Left colon (tissue), 2 donors: ENCODE data around the gene DACT1. TPM values are rescaled to one million over a fixed set of nuclear protein-coding genes. Genes with fewer than 3 reads are reported as not detected.

Experiments used
- ATAC-seq: fragments of 200-7000 bp; cut with Tn5 transposase; one replicate; pipeline ENCODE4 v1.9.1; 2020; ENCODE audit warnings: mild to moderate bottlenecking, moderate library complexity
- DNase-seq, 2 donors: peaks; one replicate each; pipeline ENCODE4 v3.0.0-alpha.2; 2020
- intact Hi-C, 2 donors: fragments of 100-400 bp; cut with DNase I in 1 of 2; cut with micrococcal nuclease in 1 of 2; formaldehyde crosslinking; loops; one replicate each; pipeline versions ENCODE4 v1.11.2 to v1.14.0; 2022; cut with DNase I, micrococcal nuclease
- total RNA-seq, 2 donors: library from RNA; stranded (reverse); fragmentation: NEBNext Ultra II Directional; extraction: Animal tissue kit (Norgen Biotek cat#: 25700); gene quantifications; one replicate each; pipeline ENCODE4 v1.2.1, GENCODE V29; 2021
- donor health status: DM: no; HTN: no; CAD: no.
- donor health status: DM: yes; HTN: yes; CAD: no.

Gene DACT1
- total RNA-seq, 2 donors from 2014 or later, result 1.3 to 3.8 TPM

GRCh38 chr14:58634406-58635090, 3.2 kb upstream of the DACT1 start:
- intact Hi-C loops, result loop anchor here in 1 of 2 donors (10.0 kb wide), 1 partner anchor 130 kb away; no protein-coding TSS in a partner anchor
- no peak for ATAC-seq
- DNase-seq, result no peak

DNA sequence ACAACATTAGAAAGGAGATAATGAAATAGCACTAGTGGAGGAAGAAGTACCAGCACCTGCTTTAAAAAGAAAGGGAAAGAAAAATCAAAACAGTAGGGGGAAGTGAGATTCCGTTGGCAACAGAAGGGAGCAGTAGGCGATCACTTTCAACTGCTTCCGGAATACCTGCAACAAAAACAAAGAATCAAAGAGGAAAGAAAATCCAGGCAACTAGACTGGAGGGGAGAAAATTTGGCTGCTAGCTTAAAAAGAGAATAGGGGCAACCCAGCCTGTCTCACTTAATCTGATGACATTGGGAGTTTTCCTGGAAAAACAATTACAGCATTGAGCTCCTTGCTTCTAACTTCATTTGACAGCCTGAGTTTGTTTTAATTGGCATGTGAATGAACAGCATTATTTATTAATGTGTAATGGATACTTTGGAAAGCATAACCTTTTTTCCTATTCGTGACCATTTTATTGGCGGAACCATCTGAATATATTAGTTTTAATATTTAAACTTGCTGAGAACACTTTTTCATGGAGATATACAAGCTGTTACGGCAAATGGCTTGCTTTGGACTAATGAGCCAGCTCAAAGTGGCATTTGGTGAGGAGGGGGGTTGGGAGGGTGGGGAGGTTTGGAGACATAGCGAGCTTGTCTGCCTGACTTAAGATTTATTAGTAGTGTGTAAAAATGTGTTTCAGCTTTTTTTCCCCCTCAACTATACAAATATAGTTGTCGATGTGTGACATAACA, 2.5 kb upstream of the DACT1 start:
- no peak for DNase-seq
- intact Hi-C loops, result loop anchor here in 1 of 2 donors (10.0 kb wide), 1 partner anchor 130 kb away; no protein-coding TSS in a partner anchor

DNA sequence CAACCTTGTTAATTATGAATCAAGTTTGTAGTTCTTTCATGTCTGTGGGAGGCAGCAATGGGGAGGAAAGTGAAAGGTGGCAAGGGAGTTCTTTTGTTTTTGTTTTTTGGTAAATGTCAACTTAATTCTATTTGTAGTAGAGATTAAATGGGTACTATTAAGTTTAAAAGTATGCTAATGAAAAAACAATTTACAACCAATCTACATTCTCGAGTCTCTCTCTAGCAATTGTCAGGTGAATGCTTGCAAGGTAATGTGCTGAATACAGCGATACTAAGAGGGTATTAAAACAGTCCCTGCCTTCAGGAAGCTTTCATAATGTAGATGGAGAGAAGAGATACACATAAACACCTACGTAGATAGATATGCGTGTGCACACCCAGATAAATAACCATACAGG, 1.6 kb upstream of the DACT1 start:
- intact Hi-C loops, result loop anchor here in 1 of 2 donors (10.0 kb wide), 1 partner anchor 131 kb away; no protein-coding TSS in a partner anchor
- ATAC-seq, result no peak
- no peak for DNase-seq

More for the DNA sequence above, 2.5 kb upstream of the DACT1 start:
- ATAC-seq, result no peak

- ATAC-seq (no peak), DNase-seq (peak; percentile 38 to 52)
- intact Hi-C loops, result loop anchor here in 1 of 2 donors (10.0 kb wide), 1 partner anchor 132 kb away; no protein-coding TSS in a partner anchor
Measured at GRCh38 chr14:58637040-58637390, 747 bp upstream of the DACT1 start.

DNA sequence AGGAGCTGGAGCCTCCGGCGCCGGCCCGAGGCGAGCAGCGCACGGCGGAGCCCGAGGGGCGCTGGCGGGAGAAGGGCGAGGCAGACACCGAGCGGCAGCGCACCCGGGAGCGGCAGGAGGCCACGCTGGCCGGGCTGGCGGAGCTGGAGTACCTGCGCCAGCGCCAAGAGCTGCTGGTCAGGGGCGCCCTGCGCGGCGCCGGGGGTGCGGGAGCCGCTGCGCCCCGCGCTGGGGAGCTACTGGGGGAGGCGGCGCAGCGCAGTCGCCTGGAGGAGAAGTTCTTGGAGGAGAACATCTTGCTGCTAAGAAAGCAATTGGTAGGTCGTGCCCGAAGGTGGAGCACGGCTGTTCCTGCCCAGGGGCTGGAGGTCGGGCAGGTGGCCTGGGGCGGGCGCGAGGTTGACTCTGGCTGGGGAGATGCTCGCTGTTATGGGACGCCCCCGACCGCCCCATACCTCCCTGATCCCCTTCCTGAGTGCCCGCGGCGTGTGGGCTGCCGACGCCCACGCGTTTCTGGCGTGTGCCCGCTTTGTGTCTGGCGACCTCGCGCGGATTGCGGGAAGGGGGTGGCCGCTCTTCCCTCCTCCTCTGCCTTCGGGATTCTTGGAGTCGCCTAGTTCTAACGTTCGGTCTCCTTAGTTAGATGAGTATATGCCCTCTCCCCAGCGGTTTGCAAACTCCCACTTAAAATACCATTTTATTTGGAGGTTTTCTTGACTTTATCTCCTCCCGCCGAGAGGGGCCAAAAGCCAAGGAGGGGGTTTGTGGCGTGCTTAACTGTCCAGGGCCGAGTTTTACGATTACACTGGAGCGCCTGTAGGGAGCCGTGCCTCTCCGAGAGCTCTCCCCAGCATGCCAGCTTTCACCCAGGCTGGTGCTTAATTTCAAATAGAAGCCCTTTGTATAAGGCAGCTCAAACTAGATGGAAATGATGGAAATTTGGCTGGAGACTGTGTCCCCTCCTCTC, 752 bp downstream of the DACT1 start:
- intact Hi-C loops, result loop anchor here in 1 of 2 donors (10.0 kb wide), 1 partner anchor 134 kb away; no protein-coding TSS in a partner anchor
- peak; percentile 57 for ATAC-seq
- DNase-seq, result peak in 1 of 2 donors; percentile 26

DNA sequence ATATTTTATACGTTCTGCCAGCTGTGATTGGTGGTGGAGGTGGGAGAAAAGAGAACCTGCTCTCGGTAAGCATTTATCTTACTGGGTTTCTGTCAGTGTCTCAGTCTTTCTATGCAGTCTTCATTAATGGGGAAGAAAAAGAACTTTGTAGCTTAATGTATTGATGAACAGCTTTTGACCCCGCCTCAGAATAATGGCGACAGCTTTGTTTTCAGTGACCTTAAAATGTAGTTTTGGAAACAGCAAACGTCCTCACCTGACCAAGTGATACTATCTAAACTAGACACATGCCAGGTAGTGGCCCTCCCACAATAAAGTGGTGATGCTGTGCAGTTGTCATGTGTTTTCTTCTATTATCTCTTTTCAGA, 1.4 kb downstream of the DACT1 start:
- DNase-seq (no peak), ATAC-seq (no peak)
- intact Hi-C loops, result loop anchor here in 1 of 2 donors (10.0 kb wide), 1 partner anchor 134 kb away; no protein-coding TSS in a partner anchor

DNA sequence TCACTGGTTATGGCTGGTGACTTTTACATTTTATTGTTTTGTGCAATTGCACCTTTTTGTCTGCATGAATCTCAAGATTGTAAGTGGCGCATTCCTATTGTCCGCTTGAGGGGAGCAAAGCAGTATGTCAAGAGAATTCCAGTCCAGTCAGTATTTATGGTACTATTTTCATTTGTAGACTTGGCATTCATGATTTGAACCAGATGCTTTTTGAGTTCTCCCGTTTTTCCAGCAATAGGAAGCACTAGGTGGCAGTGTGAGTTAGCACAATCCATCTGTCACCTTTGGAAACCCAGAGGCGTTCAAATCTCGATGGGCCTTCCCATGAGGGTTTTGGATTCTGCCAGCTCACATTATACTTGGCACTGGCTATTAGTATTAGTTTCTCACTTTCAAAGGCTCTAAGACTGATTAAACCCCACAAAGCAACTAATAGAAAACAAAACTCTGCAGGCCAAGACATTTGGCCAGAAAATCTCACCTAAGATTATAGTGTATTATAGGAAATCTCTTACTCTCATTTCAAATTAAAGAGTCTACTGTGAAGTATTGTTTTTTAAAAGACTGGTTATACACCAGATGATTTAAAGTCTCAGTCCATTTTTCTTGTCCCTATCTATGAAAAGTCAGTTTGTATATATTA, 2.2 kb downstream of the DACT1 start:
- DNase-seq (peak in 1 of 2 donors; percentile 37), ATAC-seq (peak; percentile 77)
- intact Hi-C loops, result loop anchor here in 1 of 2 donors (10.0 kb wide), 2 partner anchors 135 to 385 kb away; no protein-coding TSS in a partner anchor

GRCh38 chr14:58640959-58641358, 3.2 kb downstream of the DACT1 start:
- intact Hi-C loops, result loop anchor here in 1 of 2 donors (10.0 kb wide), 1 partner anchor 384 kb away; no protein-coding TSS in a partner anchor
- no peak for DNase-seq
- ATAC-seq, result no peak

DNA sequence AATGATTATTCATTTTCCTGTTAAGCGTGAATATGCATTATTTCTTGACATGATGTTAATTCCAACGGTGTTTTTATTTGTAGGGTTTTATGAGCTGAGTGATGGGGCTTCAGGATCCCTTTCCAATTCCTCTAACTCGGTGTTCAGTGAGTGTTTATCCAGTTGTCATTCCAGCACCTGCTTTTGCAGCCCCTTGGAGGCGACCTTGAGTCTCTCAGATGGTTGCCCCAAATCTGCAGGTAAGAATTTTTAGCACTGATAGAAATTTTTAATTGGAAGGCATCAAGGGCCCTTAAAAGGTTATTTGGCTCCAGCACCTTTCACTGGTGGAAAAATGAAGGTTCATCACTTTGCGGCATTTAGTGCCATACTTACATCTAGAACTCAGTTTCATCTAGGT, 3.7 kb downstream of the DACT1 start:
- ATAC-seq, result no peak
- no peak for DNase-seq
- intact Hi-C loops, result loop anchor here in 1 of 2 donors (10.0 kb wide), 1 partner anchor 383 kb away; no protein-coding TSS in a partner anchor

GRCh38 chr14:58643366-58643765, 5.6 kb downstream of the DACT1 start:
- intact Hi-C loops, result loop anchor here in 1 of 2 donors (10.0 kb wide), 1 partner anchor 381 kb away; no protein-coding TSS in a partner anchor
- no peak for DNase-seq
- ATAC-seq, result no peak

DNA sequence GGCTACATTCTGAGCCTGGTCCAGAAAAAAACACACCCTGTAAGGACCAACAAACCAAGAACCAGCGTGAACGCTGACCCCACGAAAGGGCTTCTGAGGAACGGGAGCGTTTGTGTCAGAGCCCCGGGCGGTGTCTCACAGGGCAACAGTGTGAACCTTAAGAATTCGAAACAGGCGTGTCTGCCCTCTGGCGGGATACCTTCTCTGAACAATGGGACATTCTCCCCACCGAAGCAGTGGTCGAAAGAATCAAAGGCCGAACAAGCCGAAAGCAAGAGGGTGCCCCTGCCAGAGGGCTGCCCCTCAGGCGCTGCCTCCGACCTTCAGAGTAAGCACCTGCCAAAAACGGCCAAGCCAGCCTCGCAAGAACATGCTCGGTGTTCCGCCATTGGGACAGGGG, 7.9 kb downstream of the DACT1 start:
- intact Hi-C loops, result loop anchor here in 1 of 2 donors (10.0 kb wide), 1 partner anchor 379 kb away; no protein-coding TSS in a partner anchor
- ATAC-seq (no peak), DNase-seq (no peak)

GRCh38 chr14:58646479-58646878, 8.7 kb downstream of the DACT1 start:
- intact Hi-C loops, result loop anchor here in 1 of 2 donors (10.0 kb wide), 1 partner anchor 378 kb away; no protein-coding TSS in a partner anchor
- no peak for ATAC-seq

DNA sequence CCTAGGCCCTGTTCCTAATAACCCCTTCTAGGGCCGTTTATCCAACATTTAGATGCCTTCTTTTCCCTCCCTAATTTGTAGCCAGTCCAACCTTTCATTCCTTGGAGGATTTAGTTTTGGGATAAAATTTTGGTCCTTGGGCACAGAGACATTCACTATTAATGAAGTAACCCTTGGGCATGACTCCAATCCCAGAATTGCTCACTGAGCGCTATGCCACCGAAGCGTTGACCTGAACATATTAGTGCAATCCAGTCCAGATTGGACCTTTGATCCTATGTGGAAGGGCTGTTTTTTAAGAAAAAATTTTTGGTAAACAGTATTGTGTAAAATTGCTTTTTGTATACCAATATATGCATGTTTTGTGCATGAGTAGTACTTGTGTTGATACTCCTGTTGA, 10.0 kb downstream of the DACT1 start:
- no peak for ATAC-seq
- DNase-seq, result no peak
- intact Hi-C loops, result loop anchor here in 1 of 2 donors (10.0 kb wide), 1 partner anchor 377 kb away; no protein-coding TSS in a partner anchor

More at GRCh38 chr14:58646479-58646878, 8.7 kb downstream of the DACT1 start:
- no peak for DNase-seq

- intact Hi-C loops, result no loop called here
- ATAC-seq (no peak), DNase-seq (no peak)
Measured at GRCh38 chr14:58650857-58651256, 13.1 kb downstream of the DACT1 start.

DNA sequence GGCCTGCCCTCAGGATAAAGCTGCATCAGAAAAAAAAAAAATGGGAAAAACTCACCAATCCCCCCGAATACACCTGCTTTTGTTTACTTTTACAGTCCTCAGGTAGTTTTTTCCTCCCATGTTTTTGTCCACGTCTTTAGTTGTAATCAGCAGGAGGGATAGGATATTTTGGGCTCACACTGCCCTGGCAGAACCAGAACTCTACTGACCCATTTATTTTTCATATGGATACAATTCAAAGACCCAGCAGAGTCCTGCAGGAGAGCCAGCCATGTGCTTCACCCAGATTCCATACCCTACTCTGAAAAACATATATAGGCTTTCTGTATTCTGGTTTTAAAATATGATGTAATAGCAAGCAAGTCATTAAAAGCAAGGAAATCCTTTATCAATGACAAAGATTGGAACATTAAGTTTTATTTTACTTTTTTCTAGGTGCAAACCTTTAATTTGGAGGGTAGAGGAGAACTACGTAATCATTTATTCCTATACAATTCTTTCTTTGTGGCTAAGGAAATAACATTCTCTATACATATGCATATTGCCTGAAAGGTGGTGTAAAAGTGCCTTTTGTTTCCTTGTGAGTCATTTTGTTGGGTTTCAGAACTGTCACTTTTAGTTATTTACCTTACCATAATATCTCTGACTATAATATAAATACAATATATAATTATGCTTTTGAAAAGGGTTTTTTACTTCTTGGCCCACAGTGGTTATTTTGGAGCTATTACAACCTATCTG, 19.1 kb downstream of the DACT1 start:
- DNase-seq, result no peak
- ATAC-seq, result peak; percentile 65
- intact Hi-C loops, result no loop called here

- intact Hi-C loops, result no loop called here
- no peak for DNase-seq
- no peak for ATAC-seq
Measured at GRCh38 chr14:58659061-58659460, 21.3 kb downstream of the DACT1 start.

GRCh38 chr14:58659846-58660245, 22.1 kb downstream of the DACT1 start:
- ATAC-seq, result no peak
- DNase-seq, result no peak
- intact Hi-C loops, result no loop called here
